ENCODE data around the gene ABR. TPM values are rescaled to one million over a fixed set of nuclear protein-coding genes. Genes with fewer than 3 reads are reported as not detected.

ABR gene
- total RNA-seq, 1 experiment from 2014 or later = 35.4 TPM

- Histone ChIP-seq H3K4me3 (ENCODE audit: low read length) (no peak overlapping the region), H2AFZ (ENCODE audit: low read length) (no peak overlapping the region), H3F3A (ENCODE audit: low read length, unreplicated experiment) (no peaks in the 10 kb centered on the region), H3K9ac (ENCODE audit: low read length) (no peak overlapping the region), H3K4me2 (ENCODE audit: low read length) (no peak overlapping the region), H3K27ac (ENCODE audit: low read length) (no peak overlapping the region), H3K27me3 (ENCODE audit: low read length) (no peaks in the 10 kb centered on the region), H3K36me3 (ENCODE audit: low read depth, low read length) (no peaks in the 10 kb centered on the region), H3K4me1 (ENCODE audit: insufficient read depth, low read length) (no peaks in the 10 kb centered on the region), H3K9me3 (ENCODE audit: low read length) (no peaks in the 10 kb centered on the region), H3K79me2 (ENCODE audit: low read length) (no peaks in the 10 kb centered on the region), H3K9me2 (replicated peaks; ENCODE audit: low read length) (no peaks in the 10 kb centered on the region), H4K20me1 (ENCODE audit: low read length) (no peaks in the 10 kb centered on the region)
- DNase-seq (no peak), ATAC-seq (no peak)
- intact Hi-C loops (cut with micrococcal nuclease) = no loop called here
- ChIA-PET CTCF (no interaction called here), POLR2A (ENCODE audit: unreplicated experiment) (no interaction called here)
- TF ChIP-seq CTCF (conservative IDR thresholded peaks at IDR 0.05; ENCODE audit: low read depth, low read length) = no peak
- TF ChIP-seq EZH2 (IDR thresholded peaks at IDR 0.05; ENCODE audit: low read length, unreplicated experiment) = no peak
- TF ChIP-seq EZH2phosphoT487 (IDR thresholded peaks at IDR 0.05; ENCODE audit: borderline replicate concordance, low read length) = no peak
- BruUV-seq (replicated peaks) = no TSS peak
These were observed 167.7 kb downstream of the ABR start for GRCh38 chr17:1011760-1012735.

- H3K36me3 ChIP-seq (ENCODE audit: low read depth, low read length) = no peaks in the 10 kb centered on the region
- CTCF ChIA-PET = no interaction called here
- no peaks in the 10 kb centered on the region for H3K27me3 ChIP-seq (ENCODE audit: low read length)
- H3K9ac ChIP-seq (ENCODE audit: low read length) = no peak overlapping the region
- ATAC-seq (no peak), DNase-seq (no peak)
- no peak overlapping the region for H3K4me2 ChIP-seq (ENCODE audit: low read length)
- intact Hi-C loops (cut with micrococcal nuclease) = no loop called here
- no peak for TF ChIP-seq EZH2phosphoT487 (IDR thresholded peaks at IDR 0.05; ENCODE audit: borderline replicate concordance, low read length)
- no peak for TF ChIP-seq EZH2 (IDR thresholded peaks at IDR 0.05; ENCODE audit: low read length, unreplicated experiment)
- H3K27ac ChIP-seq (ENCODE audit: low read length) = no peak overlapping the region
- H4K20me1 ChIP-seq (ENCODE audit: low read length) = no peaks in the 10 kb centered on the region
- BruUV-seq (replicated peaks) = no TSS peak
- H3K9me3 ChIP-seq (ENCODE audit: low read length) = no peaks in the 10 kb centered on the region
- no peak overlapping the region for H2AFZ ChIP-seq (ENCODE audit: low read length)
- no peaks in the 10 kb centered on the region for H3K4me1 ChIP-seq (ENCODE audit: insufficient read depth, low read length)
- H3K79me2 ChIP-seq (ENCODE audit: low read length) = no peaks in the 10 kb centered on the region
- no peaks in the 10 kb centered on the region for H3K9me2 ChIP-seq (replicated peaks; ENCODE audit: low read length)
- H3F3A ChIP-seq (ENCODE audit: low read length, unreplicated experiment) = no peaks in the 10 kb centered on the region
- POLR2A ChIA-PET (ENCODE audit: unreplicated experiment) = no interaction called here
- no peak overlapping the region for H3K4me3 ChIP-seq (ENCODE audit: low read length)
These were observed 168.6 kb downstream of the ABR start for GRCh38 chr17:1011138-1011537.

- no peak overlapping the region for H3K9ac ChIP-seq (ENCODE audit: low read length)
- no peaks in the 10 kb centered on the region for H3K27me3 ChIP-seq (ENCODE audit: low read length)
- BruUV-seq (replicated peaks) = no TSS peak
- no peaks in the 10 kb centered on the region for H3F3A ChIP-seq (ENCODE audit: low read length, unreplicated experiment)
- no peaks in the 10 kb centered on the region for H3K4me1 ChIP-seq (ENCODE audit: insufficient read depth, low read length)
- no peaks in the 10 kb centered on the region for H3K79me2 ChIP-seq (ENCODE audit: low read length)
- no peaks in the 10 kb centered on the region for H4K20me1 ChIP-seq (ENCODE audit: low read length)
- POLR2A ChIA-PET (ENCODE audit: unreplicated experiment) = no interaction called here
- H3K9me2 ChIP-seq (replicated peaks; ENCODE audit: low read length) = no peaks in the 10 kb centered on the region
- intact Hi-C loops (cut with micrococcal nuclease) = no loop called here
- no peak for ATAC-seq
- TF ChIP-seq EZH2phosphoT487 (IDR thresholded peaks at IDR 0.05; ENCODE audit: borderline replicate concordance, low read length) = no peak
- TF ChIP-seq EZH2 (IDR thresholded peaks at IDR 0.05; ENCODE audit: low read length, unreplicated experiment) = no peak
- TF ChIP-seq CTCF (conservative IDR thresholded peaks at IDR 0.05; ENCODE audit: low read depth, low read length) = no peak
- CTCF ChIA-PET = no interaction called here
- DNase-seq = no peak
- no peak overlapping the region for H3K4me2 ChIP-seq (ENCODE audit: low read length)
- no peak overlapping the region for H3K27ac ChIP-seq (ENCODE audit: low read length)
- no peak overlapping the region for H2AFZ ChIP-seq (ENCODE audit: low read length)
- H3K9me3 ChIP-seq (ENCODE audit: low read length) = no peaks in the 10 kb centered on the region
- no peaks in the 10 kb centered on the region for H3K36me3 ChIP-seq (ENCODE audit: low read depth, low read length)
- no peak overlapping the region for H3K4me3 ChIP-seq (ENCODE audit: low read length)
These were observed 169.2 kb downstream of the ABR start for GRCh38 chr17:1010586-1010985.
